K562 (cell line): ENCODE results near the gene FOXO3. TPM values are rescaled to one million over a fixed set of nuclear protein-coding genes. Genes with fewer than 3 reads are reported as not detected.

Experiments used
- ARID2 ChIP-seq: fragments of 450-650 bp; IDR thresholded peaks from 2 replicates; pipeline ENCODE4 v1.6.1; 2017; ENCODE audit warnings: antibody characterized with exemption, mild to moderate bottlenecking
- DNMT1 ChIP-seq: fragments of 450-650 bp; IDR thresholded peaks from 2 replicates; pipeline ENCODE4 v1.6.1; 2016; ENCODE audit warnings: antibody characterized with exemption, mild to moderate bottlenecking
- MAFF ChIP-seq: IDR thresholded peaks from 2 replicates; pipeline ENCODE4 v1.6.1; 2012; ENCODE audit warnings: low read length, improper control_type of control experiment
- OTX1 ChIP-seq: fragments of 450-650 bp; formaldehyde crosslinking; IDR thresholded peaks from 2 replicates; pipeline ENCODE4 v1.4.0; 2022; ENCODE audit warnings: mild to moderate bottlenecking
- POLR3A ChIP-seq: IDR thresholded peaks from 2 replicates; pipeline ENCODE4 v1.6.1; 2011; ENCODE audit warnings: borderline replicate concordance, mild to moderate bottlenecking, moderate library complexity; ENCODE audit not compliant: insufficient read length, insufficient read depth; ENCODE audit errors: extremely low read depth
- RFX5 ChIP-seq: IDR thresholded peaks from 2 replicates; pipeline ENCODE4 v1.6.1; 2011; ENCODE audit warnings: low read depth, mild to moderate bottlenecking, improper control_type of control experiment, low read length
- SIN3A ChIP-seq, 2 experiments: fragments of 150-350 bp in 1 of 2; IDR thresholded peaks; 2 replicates each; pipeline ENCODE4 v1.6.1; 2011 to 2016; ENCODE audit warnings: borderline replicate concordance in 2 of 2, low read depth in 2 of 2, low read length in 2 of 2, mild to moderate bottlenecking in 2 of 2, moderate library complexity in 2 of 2; ENCODE audit not compliant: control insufficient read depth in 1 of 2
- THRB ChIP-seq: fragments of 450-650 bp; formaldehyde crosslinking; conservative IDR thresholded peaks from 2 replicates; pipeline ENCODE4 v1.4.0; 2022; ENCODE audit warnings: mild to moderate bottlenecking, missing genetic modification characterization
- ZNF140 ChIP-seq: fragments of 250-450 bp; sonication (Bioruptor Pico); IDR thresholded peaks from 2 replicates; pipeline ENCODE4 v1.8.0; 2021; ENCODE audit warnings: moderate library complexity, mild to moderate bottlenecking, inconsistent platforms
- polyA plus RNA-seq, 8 experiments: library from polyadenylated mRNA; depleted of rRNA in 4 of 8; stranded (reverse) in 5 of 8; unstranded in 3 of 8; fragments of >200 nt; fragmentation: Nextera tagmentation in 2 of 8; fragmentation: Illumina TruSeq in 1 of 8; extraction: Ambion mirVana in 2 of 8; extraction: Trizol in 1 of 8; gene quantifications; 2 replicates each; pipeline versions ENCODE4 v1.2.1 to v1.2.3, GENCODE V29; 2011 to 2014; ENCODE audit warnings: inconsistent platforms in 1 of 8, missing spikeins in 1 of 8
- total RNA-seq, 7 experiments: library from RNA; depleted of rRNA in 6 of 7; stranded (reverse); fragments of >200 nt in 6 of 7; fragmentation: Illumina TruSeq in 2 of 7; extraction: Trizol in 2 of 7; gene quantifications; 2 replicates each; pipeline versions ENCODE4 v1.2.1 to v1.2.3, GENCODE V29; 2011 to 2021; ENCODE audit warnings: low replicate concordance in 1 of 7
- TF ChIP-seq, protein P1 (sequence below): sonication (generic); formaldehyde crosslinking; IDR thresholded peaks from 2 replicates; pipeline ENCODE4 v1.8.0; 2022; ENCODE audit warnings: mild to moderate bottlenecking, missing genetic modification reagents
- TF ChIP-seq, protein P2 (sequence below): fragments of 200-800 bp; sonication (Bioruptor generic); IDR thresholded peaks from 2 replicates; pipeline ENCODE4 v1.6.1; 2017; ENCODE audit warnings: missing genetic modification characterization, missing compliant biosample characterization

The FOXO3 gene
- total and polyA plus RNA-seq, 9 of the 15 experiments (the other 6 are each of a cell fraction or from before 2014, with no cell fraction given): 3.0 to 14.6 (median 6.0) TPM

DNA sequence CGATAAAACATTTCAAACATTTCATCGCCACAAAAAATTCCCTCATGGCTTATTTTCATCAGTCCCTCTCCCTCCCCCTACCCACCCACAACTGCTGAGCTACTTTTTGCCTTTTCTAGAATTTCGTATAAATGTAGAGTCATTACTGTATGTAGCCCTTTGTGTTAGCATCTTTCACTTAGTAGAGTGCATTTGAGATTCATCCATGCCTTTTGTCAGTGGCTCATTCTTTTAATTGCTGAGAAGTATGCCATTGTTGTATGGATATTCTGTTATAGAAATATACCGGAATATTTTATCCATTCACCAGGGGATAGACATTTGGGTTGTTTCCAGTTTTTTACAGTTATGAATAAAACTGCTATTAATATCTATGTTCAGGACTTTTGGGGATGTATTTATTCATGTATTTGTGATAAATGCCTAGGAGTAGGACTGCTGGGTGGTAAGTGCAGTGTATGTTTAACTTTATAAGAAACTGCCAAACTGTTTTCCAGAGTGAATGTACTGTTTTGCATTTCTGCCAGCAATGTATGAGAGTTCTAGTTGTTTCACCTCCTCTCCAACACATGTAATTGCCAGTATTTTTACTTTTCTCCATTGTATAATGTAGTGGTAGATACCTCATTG lies 50.4 kb downstream of the FOXO3 start (continued):
- TF ChIP-seq THRB: no peak
- no peak for TF ChIP-seq RFX5
- no peak for TF ChIP-seq ARID2
- TF ChIP-seq ZNF140 (CRISPR knock-in tag): no peak
- no peak for TF ChIP-seq SIN3A (IDR thresholded peaks at IDR 0.05; ENCODE audit: borderline replicate concordance in 2 of 2, control insufficient read depth in 1 of 2, low read depth in 2 of 2, low read length in 2 of 2)
- TF ChIP-seq, protein P1, sequence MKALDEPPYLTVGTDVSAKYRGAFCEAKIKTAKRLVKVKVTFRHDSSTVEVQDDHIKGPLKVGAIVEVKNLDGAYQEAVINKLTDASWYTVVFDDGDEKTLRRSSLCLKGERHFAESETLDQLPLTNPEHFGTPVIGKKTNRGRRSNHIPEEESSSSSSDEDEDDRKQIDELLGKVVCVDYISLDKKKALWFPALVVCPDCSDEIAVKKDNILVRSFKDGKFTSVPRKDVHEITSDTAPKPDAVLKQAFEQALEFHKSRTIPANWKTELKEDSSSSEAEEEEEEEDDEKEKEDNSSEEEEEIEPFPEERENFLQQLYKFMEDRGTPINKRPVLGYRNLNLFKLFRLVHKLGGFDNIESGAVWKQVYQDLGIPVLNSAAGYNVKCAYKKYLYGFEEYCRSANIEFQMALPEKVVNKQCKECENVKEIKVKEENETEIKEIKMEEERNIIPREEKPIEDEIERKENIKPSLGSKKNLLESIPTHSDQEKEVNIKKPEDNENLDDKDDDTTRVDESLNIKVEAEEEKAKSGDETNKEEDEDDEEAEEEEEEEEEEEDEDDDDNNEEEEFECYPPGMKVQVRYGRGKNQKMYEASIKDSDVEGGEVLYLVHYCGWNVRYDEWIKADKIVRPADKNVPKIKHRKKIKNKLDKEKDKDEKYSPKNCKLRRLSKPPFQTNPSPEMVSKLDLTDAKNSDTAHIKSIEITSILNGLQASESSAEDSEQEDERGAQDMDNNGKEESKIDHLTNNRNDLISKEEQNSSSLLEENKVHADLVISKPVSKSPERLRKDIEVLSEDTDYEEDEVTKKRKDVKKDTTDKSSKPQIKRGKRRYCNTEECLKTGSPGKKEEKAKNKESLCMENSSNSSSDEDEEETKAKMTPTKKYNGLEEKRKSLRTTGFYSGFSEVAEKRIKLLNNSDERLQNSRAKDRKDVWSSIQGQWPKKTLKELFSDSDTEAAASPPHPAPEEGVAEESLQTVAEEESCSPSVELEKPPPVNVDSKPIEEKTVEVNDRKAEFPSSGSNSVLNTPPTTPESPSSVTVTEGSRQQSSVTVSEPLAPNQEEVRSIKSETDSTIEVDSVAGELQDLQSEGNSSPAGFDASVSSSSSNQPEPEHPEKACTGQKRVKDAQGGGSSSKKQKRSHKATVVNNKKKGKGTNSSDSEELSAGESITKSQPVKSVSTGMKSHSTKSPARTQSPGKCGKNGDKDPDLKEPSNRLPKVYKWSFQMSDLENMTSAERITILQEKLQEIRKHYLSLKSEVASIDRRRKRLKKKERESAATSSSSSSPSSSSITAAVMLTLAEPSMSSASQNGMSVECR: no peak
- no peak for TF ChIP-seq DNMT1
- no peak for TF ChIP-seq OTX1
- TF ChIP-seq, protein P2, sequence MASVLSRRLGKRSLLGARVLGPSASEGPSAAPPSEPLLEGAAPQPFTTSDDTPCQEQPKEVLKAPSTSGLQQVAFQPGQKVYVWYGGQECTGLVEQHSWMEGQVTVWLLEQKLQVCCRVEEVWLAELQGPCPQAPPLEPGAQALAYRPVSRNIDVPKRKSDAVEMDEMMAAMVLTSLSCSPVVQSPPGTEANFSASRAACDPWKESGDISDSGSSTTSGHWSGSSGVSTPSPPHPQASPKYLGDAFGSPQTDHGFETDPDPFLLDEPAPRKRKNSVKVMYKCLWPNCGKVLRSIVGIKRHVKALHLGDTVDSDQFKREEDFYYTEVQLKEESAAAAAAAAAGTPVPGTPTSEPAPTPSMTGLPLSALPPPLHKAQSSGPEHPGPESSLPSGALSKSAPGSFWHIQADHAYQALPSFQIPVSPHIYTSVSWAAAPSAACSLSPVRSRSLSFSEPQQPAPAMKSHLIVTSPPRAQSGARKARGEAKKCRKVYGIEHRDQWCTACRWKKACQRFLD: no peak
- no peak for TF ChIP-seq POLR3A
- no peak for TF ChIP-seq MAFF
